ENCODE data around the gene PRKN. TPM values are rescaled to one million over a fixed set of nuclear protein-coding genes. Genes with fewer than 3 reads are reported as not detected.

Gene PRKN
- total RNA-seq, 1 experiment from 2014 or later, result 0.34 TPM

DNA sequence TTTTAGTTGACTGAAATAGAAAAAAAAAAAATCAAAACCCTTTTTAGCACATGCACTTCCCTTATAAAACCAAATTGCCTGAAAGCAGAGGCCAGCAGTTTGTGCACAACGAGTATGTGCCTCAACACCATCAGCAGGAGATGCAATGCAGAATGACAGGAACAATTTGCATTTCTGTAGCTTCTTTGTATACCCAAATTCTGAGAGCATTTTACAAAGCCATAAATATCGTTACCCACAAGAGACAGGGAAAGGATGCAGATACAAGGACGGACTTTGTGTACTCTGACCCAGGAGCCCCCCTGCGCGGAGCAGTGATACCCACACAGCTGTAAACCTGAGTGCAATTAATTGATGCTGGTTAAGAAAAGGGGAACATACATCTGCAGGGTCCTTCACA is 285.6 kb downstream of the PRKN start:
- no peak for DNase-seq
- CTCF ChIA-PET, result no interaction called here
- intact Hi-C loops (cut with micrococcal nuclease; ENCODE audit: unreplicated experiment), result loop anchor here (2.0 kb wide), 1 partner anchor 295 kb away; no protein-coding TSS in a partner anchor
- no peaks in the 10 kb centered on the region for H3K36me3 ChIP-seq (ENCODE audit: control insufficient read depth, insufficient read depth, low read length)
- Mint-ChIP-seq H3K4me3 (ENCODE audit: unreplicated experiment) (no peak overlapping the region), H3K36me3 (ENCODE audit: insufficient read depth, unreplicated experiment) (no peaks in the 10 kb centered on the region), H3K27ac (ENCODE audit: unreplicated experiment) (no peak overlapping the region), H3K9me3 (ENCODE audit: unreplicated experiment) (no peaks in the 10 kb centered on the region), H3K4me1 (ENCODE audit: low read depth, unreplicated experiment) (no peaks in the 10 kb centered on the region), H3K27me3 (ENCODE audit: insufficient read depth, unreplicated experiment) (peaks cover 13% of the 10 kb centered on the region)
- POLR2A ChIA-PET, result no interaction called here
- no peaks in the 10 kb centered on the region for H3K27me3 ChIP-seq (replicated peaks; ENCODE audit: control insufficient read depth, insufficient read depth, low read length)
- H3K4me3 ChIP-seq (ENCODE audit: low read depth, low read length), result no peak overlapping the region
- TF ChIP-seq, protein P1, sequence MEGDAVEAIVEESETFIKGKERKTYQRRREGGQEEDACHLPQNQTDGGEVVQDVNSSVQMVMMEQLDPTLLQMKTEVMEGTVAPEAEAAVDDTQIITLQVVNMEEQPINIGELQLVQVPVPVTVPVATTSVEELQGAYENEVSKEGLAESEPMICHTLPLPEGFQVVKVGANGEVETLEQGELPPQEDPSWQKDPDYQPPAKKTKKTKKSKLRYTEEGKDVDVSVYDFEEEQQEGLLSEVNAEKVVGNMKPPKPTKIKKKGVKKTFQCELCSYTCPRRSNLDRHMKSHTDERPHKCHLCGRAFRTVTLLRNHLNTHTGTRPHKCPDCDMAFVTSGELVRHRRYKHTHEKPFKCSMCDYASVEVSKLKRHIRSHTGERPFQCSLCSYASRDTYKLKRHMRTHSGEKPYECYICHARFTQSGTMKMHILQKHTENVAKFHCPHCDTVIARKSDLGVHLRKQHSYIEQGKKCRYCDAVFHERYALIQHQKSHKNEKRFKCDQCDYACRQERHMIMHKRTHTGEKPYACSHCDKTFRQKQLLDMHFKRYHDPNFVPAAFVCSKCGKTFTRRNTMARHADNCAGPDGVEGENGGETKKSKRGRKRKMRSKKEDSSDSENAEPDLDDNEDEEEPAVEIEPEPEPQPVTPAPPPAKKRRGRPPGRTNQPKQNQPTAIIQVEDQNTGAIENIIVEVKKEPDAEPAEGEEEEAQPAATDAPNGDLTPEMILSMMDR (IDR thresholded peaks at IDR 0.05; ENCODE audit: insufficient read depth in 1 of 2, low read depth in 1 of 2, low read length in 1 of 2, severe bottlenecking in 1 of 2, unreplicated experiment in 1 of 2), result no peak
- no peaks in the 10 kb centered on the region for H3K9me3 ChIP-seq
- no TSS peak for BruUV-seq (replicated peaks)
- H3K4me1 ChIP-seq, result no peaks in the 10 kb centered on the region

DNA sequence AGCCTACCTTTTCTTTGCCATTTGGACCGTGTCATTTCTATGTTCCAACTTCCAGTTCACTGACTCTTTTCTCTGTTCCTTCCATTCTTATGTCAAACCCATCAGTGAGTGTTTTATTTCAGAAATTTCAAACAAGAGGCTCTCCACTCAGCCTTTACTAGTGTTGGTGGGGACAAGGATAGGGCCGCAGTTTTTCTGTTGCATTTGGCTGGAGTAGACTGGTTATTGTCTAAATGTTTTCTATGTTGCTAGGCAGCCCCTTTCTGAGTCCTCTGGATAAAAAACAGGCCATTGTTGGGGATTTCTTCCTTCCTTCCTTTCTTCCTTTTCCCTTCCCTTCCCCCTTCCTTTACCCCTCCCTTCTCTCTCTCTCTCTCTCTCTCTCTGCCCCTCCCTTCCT is 288.6 kb downstream of the PRKN start:
- Histone ChIP-seq H3K9me3 (no peaks in the 10 kb centered on the region), H3K36me3 (ENCODE audit: control insufficient read depth, insufficient read depth, low read length) (no peaks in the 10 kb centered on the region), H3K4me1 (no peaks in the 10 kb centered on the region), H3K27me3 (replicated peaks; ENCODE audit: control insufficient read depth, insufficient read depth, low read length) (no peaks in the 10 kb centered on the region), H3K4me3 (ENCODE audit: low read depth, low read length) (no peak overlapping the region)
- ChIA-PET CTCF (no interaction called here), POLR2A (no interaction called here)
- Mint-ChIP-seq H3K36me3 (ENCODE audit: insufficient read depth, unreplicated experiment) (no peaks in the 10 kb centered on the region), H3K27ac (ENCODE audit: unreplicated experiment) (no peak overlapping the region), H3K4me1 (ENCODE audit: low read depth, unreplicated experiment) (no peaks in the 10 kb centered on the region), H3K27me3 (ENCODE audit: insufficient read depth, unreplicated experiment) (peaks cover 8% of the 10 kb centered on the region), H3K4me3 (ENCODE audit: unreplicated experiment) (no peak overlapping the region), H3K9me3 (ENCODE audit: unreplicated experiment) (no peaks in the 10 kb centered on the region)
- TF ChIP-seq, protein P1 (IDR thresholded peaks at IDR 0.05; ENCODE audit: insufficient read depth in 1 of 2, low read depth in 1 of 2, low read length in 1 of 2, severe bottlenecking in 1 of 2, unreplicated experiment in 1 of 2), result no peak
- no TSS peak for BruUV-seq (replicated peaks)
- intact Hi-C loops (cut with micrococcal nuclease; ENCODE audit: unreplicated experiment), result no loop called here
- no peak for DNase-seq

DNA sequence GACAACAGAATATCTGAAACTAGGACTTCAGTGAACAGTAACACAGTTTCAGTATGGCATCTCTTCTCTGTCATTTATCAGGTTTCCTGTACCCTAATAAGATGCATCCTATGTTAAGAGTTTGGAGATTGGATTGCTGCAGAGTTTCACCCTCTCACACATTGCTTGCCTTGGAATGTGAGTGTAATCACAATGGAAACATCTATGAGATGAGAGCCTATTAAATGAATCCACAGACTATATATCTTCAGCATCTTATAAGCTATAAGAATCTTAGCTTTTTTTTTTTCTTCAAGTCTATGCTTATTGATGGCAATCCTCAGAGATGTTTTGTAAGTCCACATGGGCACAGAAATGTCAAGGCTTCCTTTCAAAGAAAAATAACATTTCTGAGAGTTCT is 292.5 kb downstream of the PRKN start:
- BruUV-seq (replicated peaks), result no TSS peak
- Mint-ChIP-seq H3K9me3 (ENCODE audit: unreplicated experiment) (no peaks in the 10 kb centered on the region), H3K4me1 (ENCODE audit: low read depth, unreplicated experiment) (no peaks in the 10 kb centered on the region), H3K27me3 (ENCODE audit: insufficient read depth, unreplicated experiment) (peaks cover 5% of the 10 kb centered on the region), H3K36me3 (ENCODE audit: insufficient read depth, unreplicated experiment) (no peaks in the 10 kb centered on the region), H3K4me3 (ENCODE audit: unreplicated experiment) (no peak overlapping the region), H3K27ac (ENCODE audit: unreplicated experiment) (no peak overlapping the region)
- POLR2A ChIA-PET, result no interaction called here
- no peak for DNase-seq
- H3K27me3 ChIP-seq (replicated peaks; ENCODE audit: control insufficient read depth, insufficient read depth, low read length), result no peaks in the 10 kb centered on the region
- TF ChIP-seq, protein P1 (IDR thresholded peaks at IDR 0.05; ENCODE audit: insufficient read depth in 1 of 2, low read depth in 1 of 2, low read length in 1 of 2, severe bottlenecking in 1 of 2, unreplicated experiment in 1 of 2), result no peak
- no peaks in the 10 kb centered on the region for H3K9me3 ChIP-seq
- intact Hi-C loops (cut with micrococcal nuclease; ENCODE audit: unreplicated experiment), result no loop called here
- CTCF ChIA-PET, result no interaction called here
- H3K36me3 ChIP-seq (ENCODE audit: control insufficient read depth, insufficient read depth, low read length), result no peaks in the 10 kb centered on the region
- no peak overlapping the region for H3K4me3 ChIP-seq (ENCODE audit: low read depth, low read length)
- H3K4me1 ChIP-seq, result no peaks in the 10 kb centered on the region
